GM21619 (cell line): Measurements from ENCODE around the gene ENTHD1.

Source experiments
- ATAC-seq: cut with Tn5 transposase; IDR thresholded peaks from one replicate; pipeline ENCODE4 v1.9.1; 2021; ENCODE audit not compliant: unreplicated experiment

ENTHD1 gene

GRCh38 chr22:39893526-39893925 is at the start of gene ENTHD1:
TSS of gene ENTHD1 (minus strand) at chr22:39893760. CDS start at chr22:39887748, 6,012 bp downstream.
- ATAC-seq: no peak

DNA sequence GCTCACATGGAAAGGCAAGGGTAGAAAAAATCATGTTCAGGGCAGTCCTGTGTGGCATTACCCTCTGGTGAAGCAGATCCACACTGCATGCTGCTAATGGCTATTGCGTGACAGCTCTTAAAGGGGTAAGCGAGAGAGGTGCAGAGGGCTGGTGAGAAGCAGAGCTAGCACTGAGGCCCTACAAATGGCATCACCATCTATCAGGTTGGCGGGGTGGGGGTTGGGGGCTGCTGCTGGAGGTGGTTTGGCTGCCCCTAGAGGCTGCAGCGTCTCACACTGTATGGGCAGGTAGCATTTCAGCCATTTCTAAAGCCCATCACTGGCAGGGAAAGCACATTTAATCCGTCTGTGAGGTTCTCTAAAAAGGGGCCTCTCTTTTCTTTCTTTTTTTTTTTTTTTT is 49.8 kb upstream of the ENTHD1 start:
- ATAC-seq: no peak

DNA sequence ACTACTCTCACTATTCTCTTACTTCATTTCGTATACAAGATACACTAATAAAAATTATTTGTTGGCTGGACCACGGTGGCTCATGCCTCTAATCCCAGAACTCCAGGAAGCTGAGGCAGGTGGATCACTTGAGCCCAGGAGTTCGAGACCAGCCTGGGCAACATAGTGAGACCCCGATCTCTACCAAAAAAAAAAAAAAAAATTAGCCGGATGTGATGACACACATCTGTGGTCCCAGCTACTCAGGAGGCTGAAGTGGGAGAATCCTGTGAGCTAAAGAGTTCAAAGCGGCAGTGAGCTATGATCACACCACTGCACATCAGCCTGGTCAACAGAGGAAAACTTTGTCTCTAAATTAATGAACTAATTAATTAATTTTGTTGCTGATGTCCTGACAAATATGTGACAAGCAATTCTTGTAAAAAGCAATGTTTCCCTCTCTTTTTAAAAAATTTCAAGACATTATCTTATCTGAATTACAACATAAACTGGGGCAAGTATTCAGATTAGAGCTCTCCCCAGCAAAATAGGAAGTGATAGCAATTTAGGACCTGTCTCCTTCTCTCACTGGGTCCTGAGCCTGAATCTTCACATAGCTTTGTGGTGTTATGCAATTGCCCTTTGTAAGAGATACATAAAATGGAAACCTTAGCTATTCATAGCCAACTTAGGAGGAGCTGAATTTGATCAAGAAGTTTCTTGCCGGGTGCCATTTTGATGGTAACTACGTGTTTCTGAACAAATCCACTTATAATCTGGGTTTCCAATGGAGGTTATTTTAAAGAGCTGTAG is 49.1 kb upstream of the ENTHD1 start:
- no peak for ATAC-seq

- ATAC-seq: no peak
Measured at GRCh38 chr22:39941601-39942000, 48.0 kb upstream of the ENTHD1 start.

DNA sequence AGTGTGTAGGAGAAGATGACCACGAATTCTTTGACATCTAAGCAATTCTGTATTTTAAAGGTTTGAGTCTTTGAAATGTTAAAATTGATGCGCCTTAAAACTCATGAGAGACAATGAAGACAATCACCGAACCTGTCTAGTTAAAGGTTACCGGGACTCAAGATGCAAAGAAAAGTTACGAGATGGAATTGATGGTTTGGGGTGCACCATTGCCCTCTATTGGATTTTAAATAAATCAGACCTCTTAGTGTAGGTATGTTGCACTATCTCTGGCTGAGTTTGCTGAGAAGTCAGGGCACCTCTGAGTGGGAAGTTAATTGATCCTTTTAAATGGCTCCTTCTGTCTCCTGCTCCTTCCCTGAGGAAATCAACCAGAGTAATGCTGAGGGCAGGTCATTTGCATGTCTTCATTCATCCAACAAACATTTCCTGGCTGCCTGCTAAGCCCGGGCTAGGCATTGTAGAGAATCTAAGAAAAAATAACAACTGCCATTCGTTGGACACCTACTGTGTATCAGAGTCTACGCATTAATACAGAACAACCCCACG is 47.3 kb upstream of the ENTHD1 start:
- ATAC-seq: no peak

DNA sequence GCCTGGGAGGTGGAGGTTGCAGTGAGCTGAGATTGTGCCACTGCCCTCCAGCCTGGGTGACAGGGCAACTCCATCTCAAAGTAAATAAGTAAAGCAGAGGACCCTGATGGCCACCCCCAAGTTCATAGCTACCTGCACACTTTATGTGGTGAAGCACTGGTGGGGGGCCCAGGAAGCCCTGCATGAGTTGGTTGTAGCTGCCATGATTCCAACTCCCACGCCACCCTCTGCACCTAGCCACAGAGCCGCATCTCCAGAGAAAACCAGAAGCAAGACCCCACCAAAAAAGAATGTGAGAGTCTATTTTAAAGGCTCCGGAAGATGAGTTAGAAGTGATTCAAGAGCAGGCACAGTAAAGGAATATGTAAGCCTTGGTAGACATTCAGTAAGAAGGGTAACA is 46.3 kb upstream of the ENTHD1 start:
- ATAC-seq: no peak

GRCh38 chr22:39938509-39939111 is 45.0 kb upstream of the ENTHD1 start:
- no peak for ATAC-seq

DNA sequence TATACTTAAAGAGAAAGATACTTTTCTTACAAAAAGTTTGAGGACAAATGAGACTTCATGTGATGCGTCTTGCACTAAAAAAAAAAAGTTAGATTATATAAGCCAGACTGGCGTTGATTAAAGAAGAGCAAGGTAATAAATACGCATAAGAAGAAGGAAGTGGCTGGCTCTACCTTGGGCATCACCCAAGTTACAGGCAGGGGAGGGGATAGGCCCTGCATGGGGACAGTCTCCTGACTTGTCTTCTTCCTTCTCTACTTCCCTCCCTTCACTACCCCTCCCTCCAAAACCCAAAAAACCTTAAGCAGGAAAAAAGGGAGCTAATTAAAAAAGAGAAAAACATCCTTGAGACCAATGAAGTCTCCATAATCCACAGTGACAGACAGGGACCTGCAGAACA is 44.3 kb upstream of the ENTHD1 start:
- ATAC-seq: no peak

DNA sequence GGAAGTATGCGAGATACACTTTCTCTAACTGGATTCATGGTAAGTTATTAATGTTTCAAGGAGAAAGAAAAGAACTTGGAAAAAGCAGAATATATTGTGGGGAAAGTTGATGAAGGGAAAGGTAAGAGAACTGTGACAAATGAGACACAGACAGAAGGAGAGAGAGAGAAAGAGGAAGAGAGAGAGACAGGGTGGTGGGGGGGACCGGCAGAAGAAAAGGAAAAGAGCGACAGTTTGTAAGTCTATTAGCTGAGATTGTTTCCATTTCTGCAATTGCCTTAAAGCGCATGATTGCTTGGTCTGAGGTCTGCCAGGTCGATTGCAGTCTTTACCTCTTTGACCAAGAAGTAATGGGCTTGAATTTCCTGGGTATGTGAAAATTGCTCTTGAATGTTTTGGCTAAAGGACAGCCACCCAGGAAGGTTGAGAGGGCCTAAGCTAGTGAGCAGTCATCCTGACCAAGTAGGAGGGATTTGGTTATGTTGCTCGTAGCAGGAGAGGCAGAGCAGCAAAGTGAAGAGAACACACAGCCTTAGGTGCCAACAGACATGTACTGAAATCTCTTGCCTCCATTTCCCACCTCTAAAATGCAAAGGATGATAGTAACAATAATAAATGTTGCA is 43.1 kb upstream of the ENTHD1 start:
- ATAC-seq: no peak

DNA sequence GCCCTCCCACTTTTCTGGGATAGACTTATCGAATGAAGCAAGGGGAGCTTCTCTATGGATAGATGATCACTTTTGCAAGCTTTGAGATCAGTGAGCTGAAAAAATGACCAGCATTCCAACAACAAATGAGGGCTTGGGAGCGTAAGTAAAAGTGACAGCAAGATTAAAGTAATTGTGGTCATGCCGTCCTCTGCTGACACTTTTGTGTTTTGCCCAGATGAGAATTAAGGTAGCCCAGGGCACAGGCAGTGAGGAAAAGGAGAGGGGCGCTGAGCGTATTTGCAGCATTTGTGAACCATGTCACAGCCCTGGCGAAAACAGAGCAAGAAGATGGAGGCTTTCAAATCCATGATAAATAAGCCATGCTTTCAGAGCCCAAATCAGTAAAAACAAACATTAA is 42.1 kb upstream of the ENTHD1 start:
- no peak for ATAC-seq

GRCh38 chr22:39935116-39935515 is 41.6 kb upstream of the ENTHD1 start:
- no peak for ATAC-seq

DNA sequence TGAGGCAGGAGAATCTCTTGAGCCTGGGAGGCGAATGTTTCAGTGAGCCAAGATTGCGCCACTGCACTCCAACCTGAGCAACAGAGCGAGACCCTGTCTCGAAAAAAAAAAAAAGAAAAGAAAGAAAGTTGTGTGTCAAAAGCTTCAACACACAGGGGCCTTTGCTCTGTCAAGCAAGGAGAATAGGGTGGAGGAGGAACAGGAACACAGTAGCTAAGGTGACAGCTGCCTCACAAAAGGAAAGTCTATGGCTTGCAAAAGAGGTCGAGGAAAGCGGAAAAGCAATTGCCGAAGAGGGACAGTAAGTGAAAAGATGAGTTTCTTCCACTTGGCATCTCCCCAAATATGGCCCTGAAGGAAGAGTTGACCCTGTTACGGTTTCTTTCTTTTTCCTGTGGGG is 40.2 kb upstream of the ENTHD1 start:
- no peak for ATAC-seq

DNA sequence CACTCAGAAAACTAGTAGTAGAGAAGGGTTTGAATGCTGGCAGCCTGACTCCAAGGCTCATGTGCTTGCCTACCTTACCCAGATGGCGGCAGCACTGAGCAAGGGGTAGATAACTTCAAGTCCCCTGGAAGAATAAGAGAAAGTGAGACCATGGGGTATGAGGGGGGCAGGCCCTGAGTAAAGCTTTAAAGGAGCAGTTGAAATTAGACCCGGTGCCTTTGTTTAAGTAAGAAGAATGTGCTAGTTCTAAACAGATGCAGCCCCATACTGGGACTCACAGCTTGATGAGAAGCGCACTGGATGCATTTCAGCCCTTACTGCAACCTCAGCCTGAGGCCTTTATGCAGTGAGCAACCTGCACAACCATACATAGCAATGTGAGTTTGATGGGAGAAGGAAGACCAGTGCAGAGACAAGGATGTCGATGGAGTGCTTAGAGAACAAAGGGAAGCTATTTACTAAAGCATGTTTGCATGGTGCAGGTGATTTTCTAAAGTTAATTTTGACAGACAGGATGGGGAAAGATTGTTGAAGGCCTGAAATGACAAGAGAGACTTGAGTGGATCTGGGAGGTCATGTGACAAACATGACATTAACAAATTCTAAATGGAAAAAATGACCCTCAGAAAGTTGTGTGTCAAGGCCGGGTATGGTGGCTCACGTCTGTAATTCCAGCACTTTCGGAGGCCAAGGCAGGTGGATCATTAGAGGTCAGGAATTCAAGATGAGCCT is 39.5 kb upstream of the ENTHD1 start:
- ATAC-seq: no peak

- no peak for ATAC-seq
Measured at GRCh38 chr22:39932166-39932565, 38.6 kb upstream of the ENTHD1 start.

GRCh38 chr22:39931251-39931650 is 37.7 kb upstream of the ENTHD1 start:
- no peak for ATAC-seq

- ATAC-seq: no peak
Measured at GRCh38 chr22:39928536-39929520, 35.3 kb upstream of the ENTHD1 start.

GRCh38 chr22:39927544-39927943 is 34.0 kb upstream of the ENTHD1 start:
- no peak for ATAC-seq

DNA sequence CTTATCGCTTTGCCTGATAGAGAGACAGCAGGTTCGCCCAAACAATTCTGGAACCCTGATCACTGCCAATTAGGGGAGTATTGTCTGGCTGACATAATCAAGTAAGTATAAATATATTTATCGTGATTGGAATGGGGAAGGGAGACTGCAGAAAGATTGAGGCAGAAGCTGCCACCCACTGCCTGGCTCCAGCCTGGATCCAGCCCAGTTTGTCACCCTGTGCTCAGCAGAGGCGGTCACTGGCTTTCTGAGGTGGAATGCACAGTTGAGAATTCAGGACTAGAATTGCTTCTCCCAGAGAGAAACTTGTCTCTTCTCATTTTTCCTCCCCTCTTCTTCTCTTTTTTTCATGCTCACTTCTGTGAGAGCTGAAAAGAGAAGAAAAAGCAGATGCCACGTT is 33.2 kb upstream of the ENTHD1 start:
- ATAC-seq: no peak

DNA sequence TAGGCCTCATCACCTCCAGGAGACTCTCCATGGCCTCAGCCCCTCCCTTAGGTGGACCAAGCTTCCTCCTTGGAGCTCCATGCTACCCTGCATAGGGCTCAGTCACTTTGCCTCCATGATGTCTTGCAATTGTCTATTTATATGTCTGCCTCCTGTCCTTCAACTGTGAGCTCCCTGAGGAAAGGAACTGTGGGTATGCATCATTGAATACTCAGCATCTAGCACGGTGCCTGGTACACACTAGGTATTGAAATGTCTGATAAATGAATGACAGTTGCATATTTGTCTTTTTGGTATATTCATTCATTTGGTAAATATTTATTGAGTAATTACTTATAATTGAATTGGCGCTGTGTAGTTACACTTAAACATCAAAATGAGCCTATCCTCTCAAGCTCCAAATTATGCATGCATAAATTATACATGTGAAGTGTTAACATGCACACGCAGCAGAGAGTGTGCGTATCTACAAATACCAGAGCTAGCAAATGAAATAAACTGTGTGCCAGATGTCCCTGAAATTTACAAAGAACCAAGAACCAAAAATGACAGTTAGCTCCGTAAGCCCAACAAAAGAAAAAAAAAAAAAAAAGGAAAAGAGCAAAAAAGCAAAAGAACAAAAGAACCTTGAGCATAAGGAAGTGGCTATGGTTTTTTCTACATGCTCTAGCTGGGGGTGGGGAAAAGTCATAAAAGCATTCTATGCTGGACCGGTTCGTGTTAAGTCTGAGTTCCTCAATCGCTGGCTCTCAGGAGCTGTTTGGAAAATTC is 32.5 kb upstream of the ENTHD1 start:
- no peak for ATAC-seq
